Endothelial cell of umbilical vein (primary cell): ENCODE data around the gene PRKAB1. TPM values are rescaled to one million over a fixed set of nuclear protein-coding genes. Genes with fewer than 3 reads are reported as not detected.

Source experiments
- BruUV-seq: library from RNA; stranded (reverse); fragments of 400-500 nt; replicated peaks from 2 replicates; lab custom pipeline; 2021; lab: Mats Ljungman, UMichigan
- CTCF ChIA-PET: fragments of 300-600, 350-600 bp; sonication (Branson Sonifier 250); formaldehyde crosslinking; loops from one replicate; lab custom pipeline; 2021; ENCODE audit warnings: antibody characterized with exemption, inconsistent platforms; lab: Charles Lee
- POLR2A ChIA-PET: fragments of 300-600, 350-600 bp; sonication (Branson Sonifier 250); formaldehyde crosslinking; loops from one replicate; lab custom pipeline; 2021; ENCODE audit warnings: antibody characterized with exemption, inconsistent platforms; lab: Charles Lee
- DNase-seq: peaks from one replicate; pipeline ENCODE4 v3.0.0-alpha.2; 2011; ENCODE audit warnings: low read depth, low spot score
- FAIRE-seq: peaks from 2 replicates; lab custom pipeline; 2011; peaks lifted over from hg19 to GRCh38; lab: Jason Lieb, UNC
- H2AFZ ChIP-seq: 2 replicates; pipeline ENCODE4 v1.6.0; 2012; ENCODE audit warnings: low read depth, low read length, control low read depth, inconsistent platforms
- H3K27ac ChIP-seq: 2 replicates; pipeline ENCODE4 v1.5.1; 2011; ENCODE audit warnings: low read depth, mild to moderate bottlenecking, control low read depth, low read length, moderate library complexity; ENCODE audit not compliant: insufficient read depth
- H3K27me3 ChIP-seq, 2 experiments: 2 replicates each; pipeline versions ENCODE4 v1.6.0 to v1.6.1; 2011; ENCODE audit warnings: low read length in 2 of 2, mixed read lengths in 1 of 2; ENCODE audit not compliant: control insufficient read depth in 2 of 2, insufficient read depth in 2 of 2
- H3K36me3 ChIP-seq, 2 experiments: 2 replicates in 1 of 2; 3 replicates in 1 of 2; pipeline ENCODE4 v1.5.1; 2011; ENCODE audit warnings: low read length in 2 of 2, mild to moderate bottlenecking in 1 of 2, moderate library complexity in 1 of 2; ENCODE audit not compliant: control insufficient read depth in 2 of 2, insufficient read depth in 2 of 2; ENCODE audit errors: extremely low read depth in 1 of 2
- H3K4me1 ChIP-seq: 3 replicates; pipeline ENCODE4 v1.5.1; 2011; ENCODE audit warnings: mild to moderate bottlenecking, low read length; ENCODE audit not compliant: control insufficient read depth, insufficient read depth; ENCODE audit errors: extremely low read depth
- H3K4me2 ChIP-seq: 2 replicates; pipeline ENCODE4 v1.6.1; 2011; ENCODE audit warnings: low read length, control low read depth, mixed read lengths; ENCODE audit not compliant: insufficient read depth
- H3K4me3 ChIP-seq, 3 experiments: fragments of 200-600 bp in 1 of 3; sonication (generic), shearing (Covaris generic) in 1 of 3; replicated peaks in 1 of 3; 2 replicates each; pipeline ENCODE4 v1.5.1; 2011 to 2016; ENCODE audit warnings: control low read depth in 3 of 3, low read length in 3 of 3, mild to moderate bottlenecking in 2 of 3, inconsistent platforms in 1 of 3, low read depth in 1 of 3, moderate library complexity in 1 of 3; ENCODE audit not compliant: insufficient read depth in 1 of 3
- H3K79me2 ChIP-seq: 2 replicates; pipeline ENCODE4 v1.6.0; 2012; ENCODE audit warnings: low read length, inconsistent platforms; ENCODE audit not compliant: control insufficient read depth, insufficient read depth
- H3K9ac ChIP-seq: replicated peaks from 2 replicates; pipeline ENCODE3; 2011; ENCODE audit warnings: low read length, control low read depth; ENCODE audit not compliant: insufficient read depth; ENCODE audit errors: extremely low read depth
- H3K9me1 ChIP-seq: replicated peaks from 3 replicates; pipeline ENCODE4 v1.6.0; 2011; ENCODE audit warnings: mild to moderate bottlenecking, low read length; ENCODE audit not compliant: control insufficient read depth, insufficient read depth; ENCODE audit errors: extremely low read depth
- H3K9me3 ChIP-seq: replicated peaks from 2 replicates; pipeline ENCODE4 v1.5.1; 2012; ENCODE audit warnings: low read length, inconsistent platforms; ENCODE audit not compliant: control insufficient read depth, insufficient read depth
- H4K20me1 ChIP-seq: replicated peaks from 2 replicates; pipeline ENCODE3; 2011; ENCODE audit warnings: mild to moderate bottlenecking, low read length; ENCODE audit not compliant: control insufficient read depth, insufficient read depth; ENCODE audit errors: extremely low read depth
- EZH2 ChIP-seq: IDR thresholded peaks from 2 replicates; pipeline ENCODE4 v1.6.1; 2012; ENCODE audit warnings: borderline replicate concordance, low read depth, mild to moderate bottlenecking, moderate library complexity, low read length, inconsistent platforms; ENCODE audit not compliant: severe bottlenecking
- FOS ChIP-seq: IDR thresholded peaks from 2 replicates; pipeline ENCODE4 v1.6.1; 2011; ENCODE audit warnings: mild to moderate bottlenecking, low read length, moderate library complexity, borderline replicate concordance; ENCODE audit not compliant: insufficient read depth
- GATA2 ChIP-seq: IDR thresholded peaks from 2 replicates; pipeline ENCODE4 v1.7.0; 2011; ENCODE audit warnings: low read depth, mild to moderate bottlenecking, moderate library complexity, mixed read lengths, low read length; ENCODE audit not compliant: insufficient read length, insufficient read depth
- JUN ChIP-seq: IDR thresholded peaks from 2 replicates; pipeline ENCODE4 v1.6.1; 2011; ENCODE audit warnings: borderline replicate concordance, low read depth; ENCODE audit not compliant: insufficient read length, insufficient read depth
- MYC ChIP-seq: IDR thresholded peaks from one replicate; pipeline ENCODE4 v1.6.1; 2011; ENCODE audit warnings: mild to moderate bottlenecking, low read depth, low read length
- POLR2A ChIP-seq: IDR thresholded peaks from 2 replicates; pipeline ENCODE4 v1.6.1; 2012; ENCODE audit warnings: low read depth, mild to moderate bottlenecking, control low read depth, low read length
- POLR2AphosphoS5 ChIP-seq: IDR thresholded peaks from 2 replicates; pipeline ENCODE4 v1.6.1; 2012; ENCODE audit warnings: low read depth, mild to moderate bottlenecking, control low read depth, low read length, moderate library complexity; ENCODE audit not compliant: insufficient read depth
- dilution Hi-C: fragments of 300-500 bp; cut with MboI; formaldehyde crosslinking; loops from one replicate; pipeline ENCODE4 v1.15.0; 2019; ENCODE audit warnings: low sequenced_read_pairs; ENCODE audit not compliant: extremely low pct_ligation_motif_present
- intact Hi-C: fragments of 100-400 bp; cut with micrococcal nuclease; formaldehyde crosslinking; loops from one replicate; pipeline ENCODE4 v1.10.0; 2022
- polyA plus RNA-seq, 4 experiments: library from polyadenylated mRNA; depleted of rRNA in 3 of 4; stranded (reverse) in 3 of 4; unstranded in 1 of 4; fragments of >200 nt; gene quantifications; 2 replicates each; pipeline versions ENCODE4 v1.2.1 to v1.2.3, GENCODE V29; 2011 to 2012; ENCODE audit warnings: missing spikeins in 1 of 4
- total RNA-seq: library from RNA; stranded (reverse); gene quantifications from 2 replicates; pipeline ENCODE4 v1.2.3, GENCODE V29; 2021
- TF ChIP-seq, protein P1 (sequence below), 2 donors: IDR thresholded peaks; 1 replicate in 1 of 2; 2 replicates in 1 of 2; pipeline ENCODE4 v1.5.1; 2011; ENCODE audit warnings: low read length in 2 of 2, mild to moderate bottlenecking in 2 of 2, moderate library complexity in 2 of 2, control low read depth in 1 of 2, inconsistent platforms in 1 of 2, low read depth in 1 of 2; ENCODE audit not compliant: insufficient read depth in 1 of 2; ENCODE audit errors: extremely low read depth in 1 of 2
- TF ChIP-seq, protein P2 (sequence below): IDR thresholded peaks from 2 replicates; pipeline ENCODE4 v1.6.1; 2011; ENCODE audit not compliant: insufficient read depth, insufficient read length

Gene PRKAB1
- total and polyA plus RNA-seq, 2 donors (not counting 3 experiments of a cell fraction or from before 2014, with no cell fraction given): 23.1 to 27.0 TPM

DNA sequence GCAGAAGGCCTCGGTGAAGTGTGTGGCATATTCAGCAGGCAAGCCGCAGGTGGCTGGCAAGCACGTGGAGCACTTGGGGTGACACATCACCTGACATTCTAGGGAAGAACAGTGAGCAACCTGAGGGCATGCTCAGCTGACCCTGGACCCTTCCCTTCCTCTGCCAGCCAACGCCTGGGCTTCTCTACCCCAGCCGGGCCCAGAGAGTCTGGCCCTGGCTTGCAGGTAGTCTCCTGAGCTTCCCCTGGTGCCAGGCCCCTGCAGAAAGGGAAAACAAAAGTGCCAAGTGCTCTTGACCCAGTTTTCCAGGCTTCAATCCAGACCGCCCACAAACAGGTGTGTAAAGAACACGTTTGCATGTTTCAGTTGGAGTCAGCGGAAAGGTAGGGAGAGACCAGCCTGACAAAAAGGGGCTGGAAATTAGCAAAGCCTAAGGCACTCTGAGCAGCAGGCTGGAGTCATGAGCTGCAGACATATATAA is 45.7 kb downstream of the PRKAB1 start:
- no peak overlapping the region for H3K27ac ChIP-seq
- intact Hi-C loops: no loop called here
- no peak overlapping the region for H2AFZ ChIP-seq
- no peaks in the 10 kb centered on the region for H3K9me3 ChIP-seq
- dilution Hi-C loops: no loop called here
- no peaks in the 10 kb centered on the region for H4K20me1 ChIP-seq
- FAIRE-seq: no peak
- BruUV-seq: no TSS peak
- TF ChIP-seq EZH2: no peak
- no peak for TF ChIP-seq FOS
- no peak for DNase-seq
- H3K4me1 ChIP-seq: peaks cover 20% of the 10 kb centered on the region
- no peak overlapping the region for H3K4me2 ChIP-seq
- H3K9ac ChIP-seq: no peak overlapping the region
- no peaks in the 10 kb centered on the region for H3K9me1 ChIP-seq
- POLR2A ChIA-PET: no interaction called here
- CTCF ChIA-PET: interaction anchor here (1.1 kb wide), 1 partner anchor 67 kb away, joined by 3 read pairs; no protein-coding TSS in a partner anchor
- no peaks in the 10 kb centered on the region for H3K27me3 ChIP-seq
- no peak overlapping the region for H3K4me3 ChIP-seq
- no peaks in the 10 kb centered on the region for H3K79me2 ChIP-seq
- H3K36me3 ChIP-seq: no peaks in the 10 kb centered on the region

DNA sequence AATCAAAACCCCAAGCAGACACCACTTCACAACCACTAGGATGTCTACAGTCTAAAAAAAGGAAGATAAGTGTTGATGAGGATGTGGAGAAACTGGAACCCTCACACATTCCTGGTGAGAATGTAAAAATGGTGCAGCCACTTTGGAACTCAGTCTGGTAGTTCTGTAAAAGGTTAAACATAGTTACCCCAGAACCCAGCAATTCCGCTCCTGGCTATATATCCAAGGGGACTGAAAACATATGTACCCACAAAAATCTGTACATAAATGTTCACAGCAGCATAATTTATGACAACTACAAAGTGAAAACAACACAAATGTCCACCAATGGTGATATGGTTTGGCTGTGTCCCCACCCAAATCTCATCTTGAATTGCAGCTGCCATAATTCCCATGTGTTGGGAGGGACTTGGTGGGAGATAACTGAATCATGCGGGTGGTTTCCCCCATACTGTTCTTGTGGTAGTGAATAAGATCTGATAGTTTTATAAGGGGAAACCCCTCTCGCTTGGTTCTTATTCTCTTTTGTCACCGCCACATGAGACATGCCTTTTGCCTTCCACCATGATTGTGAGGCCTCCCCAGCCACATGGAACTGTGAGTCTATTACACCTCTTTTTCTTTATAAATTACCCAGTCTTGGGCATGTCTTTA is 46.8 kb downstream of the PRKAB1 start:
- no peaks in the 10 kb centered on the region for H3K79me2 ChIP-seq
- H3K9me1 ChIP-seq: no peaks in the 10 kb centered on the region
- POLR2A ChIA-PET: no interaction called here
- H2AFZ ChIP-seq: no peak overlapping the region
- TF ChIP-seq JUN (no peak), POLR2A (no peak), EZH2 (no peak), GATA2 (no peak), MYC (no peak), POLR2AphosphoS5 (no peak), FOS (no peak)
- TF ChIP-seq, protein P1, sequence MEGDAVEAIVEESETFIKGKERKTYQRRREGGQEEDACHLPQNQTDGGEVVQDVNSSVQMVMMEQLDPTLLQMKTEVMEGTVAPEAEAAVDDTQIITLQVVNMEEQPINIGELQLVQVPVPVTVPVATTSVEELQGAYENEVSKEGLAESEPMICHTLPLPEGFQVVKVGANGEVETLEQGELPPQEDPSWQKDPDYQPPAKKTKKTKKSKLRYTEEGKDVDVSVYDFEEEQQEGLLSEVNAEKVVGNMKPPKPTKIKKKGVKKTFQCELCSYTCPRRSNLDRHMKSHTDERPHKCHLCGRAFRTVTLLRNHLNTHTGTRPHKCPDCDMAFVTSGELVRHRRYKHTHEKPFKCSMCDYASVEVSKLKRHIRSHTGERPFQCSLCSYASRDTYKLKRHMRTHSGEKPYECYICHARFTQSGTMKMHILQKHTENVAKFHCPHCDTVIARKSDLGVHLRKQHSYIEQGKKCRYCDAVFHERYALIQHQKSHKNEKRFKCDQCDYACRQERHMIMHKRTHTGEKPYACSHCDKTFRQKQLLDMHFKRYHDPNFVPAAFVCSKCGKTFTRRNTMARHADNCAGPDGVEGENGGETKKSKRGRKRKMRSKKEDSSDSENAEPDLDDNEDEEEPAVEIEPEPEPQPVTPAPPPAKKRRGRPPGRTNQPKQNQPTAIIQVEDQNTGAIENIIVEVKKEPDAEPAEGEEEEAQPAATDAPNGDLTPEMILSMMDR (IDR thresholded peaks at IDR 0.05; ENCODE audit: extremely low read depth in 1 of 2, insufficient read depth in 1 of 2, low read depth in 1 of 2, low read length in 2 of 2): no peak
- TF ChIP-seq, protein P2, sequence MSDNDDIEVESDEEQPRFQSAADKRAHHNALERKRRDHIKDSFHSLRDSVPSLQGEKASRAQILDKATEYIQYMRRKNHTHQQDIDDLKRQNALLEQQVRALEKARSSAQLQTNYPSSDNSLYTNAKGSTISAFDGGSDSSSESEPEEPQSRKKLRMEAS: no peak
- dilution Hi-C loops (no loop called here), intact Hi-C loops (no loop called here)
- no TSS peak for BruUV-seq
- no peaks in the 10 kb centered on the region for H3K27me3 ChIP-seq
- no peak for DNase-seq
- H3K27ac ChIP-seq: peak overlapping the region; percentile 6
- no peaks in the 10 kb centered on the region for H3K36me3 ChIP-seq
- no peak overlapping the region for H3K9ac ChIP-seq
- H4K20me1 ChIP-seq: no peaks in the 10 kb centered on the region
- H3K4me1 ChIP-seq: peaks cover 20% of the 10 kb centered on the region
- H3K4me3 ChIP-seq: no peak overlapping the region
- CTCF ChIA-PET: interaction anchor here (1.1 kb wide), 1 partner anchor 66 kb away, joined by 3 read pairs; no protein-coding TSS in a partner anchor
- H3K4me2 ChIP-seq: no peak overlapping the region
- FAIRE-seq: no peak
- no peaks in the 10 kb centered on the region for H3K9me3 ChIP-seq
